GM18519 (cell line): ENCODE data around the gene CALR3.

Experiments used
- ATAC-seq: cut with Tn5 transposase; IDR thresholded peaks from one replicate; pipeline ENCODE4 v1.9.1; 2021; ENCODE audit warnings: mild to moderate bottlenecking, moderate library complexity; ENCODE audit not compliant: unreplicated experiment, low FRiP score

Gene CALR3

GRCh38 chr19:16435999-16436650, 59.8 kb downstream of the CALR3 start:
- no peak for ATAC-seq

GRCh38 chr19:16435238-16435917, 60.6 kb downstream of the CALR3 start:
- no peak for ATAC-seq

- no peak for ATAC-seq
Measured at GRCh38 chr19:16433986-16434385, 62.0 kb downstream of the CALR3 start.

GRCh38 chr19:16429759-16430091, 66.2 kb downstream of the CALR3 start:
- ATAC-seq, result no peak

- ATAC-seq, result no peak
Measured at GRCh38 chr19:16429066-16429758, 66.8 kb downstream of the CALR3 start.
